ENCODE data around the gene CDC42EP1.

CDC42EP1 gene

GRCh38 chr22:37561212-37562048, 1.1 kb downstream of the CDC42EP1 start:
- DNase-seq = peak; percentile 59

DNA sequence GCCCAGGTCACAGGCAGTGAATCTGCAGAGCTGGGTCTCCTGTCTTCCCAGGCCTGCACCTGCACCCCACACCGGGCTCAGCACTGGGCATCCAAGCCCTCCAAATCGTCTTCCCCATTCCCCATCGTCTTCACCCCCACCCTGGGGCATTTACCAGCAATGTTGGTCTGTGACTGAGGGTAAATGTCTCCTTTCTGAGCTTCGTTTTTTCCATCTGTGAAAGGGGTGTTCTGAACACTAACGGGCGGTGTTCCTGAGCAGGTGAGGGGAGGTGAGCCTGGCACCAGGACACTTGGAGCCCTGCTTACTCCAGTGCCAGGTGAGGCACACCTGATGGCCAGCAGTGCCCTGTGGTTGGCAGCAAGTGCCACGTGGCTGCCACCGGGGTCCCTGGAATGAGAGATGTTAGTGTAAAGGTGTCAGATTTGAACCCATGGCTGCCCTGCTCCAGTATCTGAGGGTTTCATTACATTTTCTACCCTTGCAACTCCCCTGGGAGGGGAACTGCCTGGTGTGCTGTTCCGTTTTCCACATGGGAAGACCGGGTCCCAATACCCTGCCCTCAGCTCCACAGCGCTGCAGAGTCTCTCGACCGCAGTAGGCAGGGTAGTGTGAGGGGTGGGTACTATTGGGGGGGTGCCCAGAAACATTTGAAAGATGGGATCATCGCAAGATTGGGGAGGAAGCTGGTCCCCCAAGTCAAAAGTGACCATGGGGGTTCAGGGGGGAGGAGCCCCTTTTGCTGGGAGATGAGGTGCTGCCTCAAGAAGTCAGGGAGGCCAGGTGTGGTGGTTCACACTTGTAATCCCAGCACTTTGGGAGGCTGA, 2.0 kb downstream of the CDC42EP1 start:
- DNase-seq = no peak

DNA sequence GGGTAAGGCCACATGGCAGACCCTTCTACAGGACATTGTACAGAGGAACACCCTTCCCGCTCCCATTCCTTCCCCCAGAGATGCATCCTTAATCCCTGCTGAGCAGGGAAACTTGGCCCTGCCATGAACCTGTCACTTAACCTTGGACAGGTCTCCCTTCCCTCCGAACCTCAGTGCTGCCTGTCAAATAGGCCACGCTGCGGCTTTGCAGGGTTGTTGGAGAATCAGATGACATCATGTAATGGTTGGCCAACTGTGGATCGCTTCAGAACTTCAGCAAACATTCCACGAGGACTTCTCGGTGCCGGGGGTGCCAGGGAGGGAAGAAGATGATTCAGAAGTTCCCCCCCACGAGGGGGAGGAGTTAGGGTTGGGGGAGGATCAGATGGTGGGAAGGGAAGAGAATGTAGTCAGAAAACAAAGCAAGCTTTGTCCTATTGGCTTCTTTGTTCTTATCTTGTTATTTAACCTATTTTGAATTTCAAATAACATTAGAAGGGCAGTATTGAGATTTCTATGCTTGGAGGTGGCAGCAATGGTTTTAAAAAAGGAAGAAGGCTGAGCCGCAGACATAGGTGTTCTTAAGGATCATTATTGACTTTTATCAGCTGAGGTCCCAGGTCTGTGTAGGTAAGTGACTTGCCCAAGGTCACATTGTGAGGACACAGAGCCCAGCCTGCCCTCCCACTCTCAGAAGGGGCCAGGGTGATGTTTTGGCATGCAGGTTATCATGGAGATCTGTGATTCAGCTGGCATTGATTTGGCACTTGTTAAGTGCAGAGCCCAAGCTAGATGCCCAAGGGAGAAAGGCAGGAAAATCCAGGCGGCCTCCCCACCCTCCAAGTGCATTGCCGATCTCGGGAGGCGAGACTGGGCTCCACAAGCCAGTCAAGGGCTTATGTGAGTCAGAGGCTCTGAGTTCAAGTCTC, 3.1 kb downstream of the CDC42EP1 start:
- DNase-seq = no peak

GRCh38 chr22:37564111-37564711, 3.9 kb downstream of the CDC42EP1 start:
- DNase-seq = peak; percentile 16

DNA sequence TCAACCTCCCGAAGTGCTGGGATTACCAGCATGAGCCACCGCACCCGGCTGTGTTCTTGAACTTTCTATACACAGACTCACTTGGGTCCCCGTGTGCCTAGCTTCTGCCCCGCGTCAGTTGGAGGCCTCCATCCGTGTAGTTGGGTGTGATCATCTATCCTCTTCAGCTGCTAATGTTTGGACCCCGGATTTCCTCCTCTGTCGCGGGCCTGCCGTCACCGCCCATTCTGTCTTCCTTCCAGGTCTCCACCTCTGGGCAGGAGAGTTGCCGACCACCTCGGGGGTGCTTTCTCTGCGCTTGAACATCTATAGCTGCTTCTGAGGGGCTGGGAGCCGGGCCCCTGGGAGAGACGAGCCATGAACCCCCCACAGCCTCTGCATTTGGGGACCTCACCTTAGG, 5.5 kb downstream of the CDC42EP1 start:
- no peak for DNase-seq

GRCh38 chr22:37566329-37566837, 6.1 kb downstream of the CDC42EP1 start:
- no peak for DNase-seq

DNA sequence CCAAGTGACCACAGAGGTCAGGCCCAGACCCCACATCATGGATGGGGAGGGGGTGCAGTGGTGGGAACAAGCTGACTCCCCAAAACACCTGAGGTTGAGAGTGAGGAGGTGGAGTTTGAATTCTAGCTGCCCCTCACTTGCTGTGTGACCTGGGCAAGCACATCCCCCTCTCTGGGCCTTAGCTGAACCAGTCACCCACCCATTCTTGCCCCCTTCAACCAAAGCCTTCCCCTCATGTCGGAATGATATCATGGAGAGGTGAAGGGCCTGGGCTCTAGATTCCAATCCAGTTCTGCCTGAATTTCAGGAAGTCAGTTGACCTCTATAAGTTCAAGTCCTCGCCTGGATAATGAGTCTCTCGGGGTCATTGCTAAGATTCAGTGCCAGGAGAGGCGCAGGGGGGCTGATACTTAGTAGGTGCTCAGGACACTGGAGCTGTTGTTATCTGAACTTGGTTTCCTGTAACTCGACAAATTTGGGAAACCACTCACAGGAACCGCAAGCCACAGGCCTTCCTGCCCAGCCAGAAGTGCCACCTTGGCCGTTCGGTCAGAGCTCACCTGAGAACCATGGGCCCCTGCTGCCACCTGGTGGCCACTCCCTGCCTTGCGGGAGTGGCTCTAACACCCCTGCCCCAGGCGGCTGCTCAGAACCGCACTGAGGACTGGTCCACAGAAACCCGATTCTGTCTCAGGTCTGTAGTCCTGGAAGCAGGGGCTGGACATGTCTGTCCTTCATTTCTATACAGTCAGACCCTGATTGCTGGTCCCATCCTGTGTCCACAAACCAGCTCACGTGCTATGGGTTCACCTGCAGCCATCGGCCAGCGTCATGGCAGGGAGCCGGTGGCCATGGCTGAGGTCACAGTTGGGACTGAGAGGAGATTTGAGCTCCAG, 6.9 kb downstream of the CDC42EP1 start:
- peak; percentile 78 for DNase-seq

DNA sequence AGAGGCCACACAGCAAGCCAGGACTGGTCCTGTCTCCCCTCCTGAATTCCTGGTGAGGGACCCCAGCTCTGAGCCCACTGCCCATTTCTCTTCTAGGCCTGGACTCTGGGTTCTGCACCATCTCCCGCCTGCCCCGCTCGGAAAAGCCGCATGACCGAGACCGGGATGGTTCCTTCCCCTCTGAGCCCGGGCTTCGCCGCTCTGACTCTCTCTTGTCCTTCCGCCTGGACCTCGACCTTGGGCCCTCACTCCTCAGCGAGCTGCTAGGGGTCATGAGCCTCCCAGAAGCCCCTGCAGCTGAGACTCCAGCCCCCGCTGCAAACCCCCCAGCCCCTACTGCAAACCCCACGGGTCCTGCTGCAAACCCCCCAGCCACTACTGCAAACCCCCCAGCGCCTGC, 7.7 kb downstream of the CDC42EP1 start:
- no peak for DNase-seq

DNA sequence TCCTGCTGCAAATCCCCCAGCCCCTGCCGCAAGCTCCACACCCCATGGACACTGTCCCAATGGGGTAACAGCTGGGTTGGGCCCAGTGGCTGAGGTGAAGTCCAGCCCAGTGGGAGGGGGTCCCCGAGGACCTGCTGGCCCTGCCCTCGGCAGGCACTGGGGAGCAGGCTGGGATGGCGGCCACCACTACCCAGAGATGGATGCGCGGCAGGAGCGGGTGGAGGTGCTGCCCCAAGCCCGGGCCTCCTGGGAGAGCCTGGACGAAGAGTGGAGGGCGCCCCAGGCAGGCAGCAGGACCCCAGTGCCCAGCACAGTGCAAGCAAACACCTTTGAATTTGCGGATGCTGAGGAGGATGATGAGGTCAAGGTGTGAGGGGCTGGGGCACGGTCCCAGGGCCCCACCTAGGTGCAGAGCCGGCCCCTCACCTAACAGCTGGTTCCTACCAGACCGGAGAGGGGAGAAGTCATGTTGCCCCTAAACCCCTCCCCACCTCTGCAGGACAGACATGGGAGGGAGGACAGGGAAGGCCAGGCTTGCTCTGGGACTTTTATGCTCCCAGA, 8.2 kb downstream of the CDC42EP1 start:
- no peak for DNase-seq

DNA sequence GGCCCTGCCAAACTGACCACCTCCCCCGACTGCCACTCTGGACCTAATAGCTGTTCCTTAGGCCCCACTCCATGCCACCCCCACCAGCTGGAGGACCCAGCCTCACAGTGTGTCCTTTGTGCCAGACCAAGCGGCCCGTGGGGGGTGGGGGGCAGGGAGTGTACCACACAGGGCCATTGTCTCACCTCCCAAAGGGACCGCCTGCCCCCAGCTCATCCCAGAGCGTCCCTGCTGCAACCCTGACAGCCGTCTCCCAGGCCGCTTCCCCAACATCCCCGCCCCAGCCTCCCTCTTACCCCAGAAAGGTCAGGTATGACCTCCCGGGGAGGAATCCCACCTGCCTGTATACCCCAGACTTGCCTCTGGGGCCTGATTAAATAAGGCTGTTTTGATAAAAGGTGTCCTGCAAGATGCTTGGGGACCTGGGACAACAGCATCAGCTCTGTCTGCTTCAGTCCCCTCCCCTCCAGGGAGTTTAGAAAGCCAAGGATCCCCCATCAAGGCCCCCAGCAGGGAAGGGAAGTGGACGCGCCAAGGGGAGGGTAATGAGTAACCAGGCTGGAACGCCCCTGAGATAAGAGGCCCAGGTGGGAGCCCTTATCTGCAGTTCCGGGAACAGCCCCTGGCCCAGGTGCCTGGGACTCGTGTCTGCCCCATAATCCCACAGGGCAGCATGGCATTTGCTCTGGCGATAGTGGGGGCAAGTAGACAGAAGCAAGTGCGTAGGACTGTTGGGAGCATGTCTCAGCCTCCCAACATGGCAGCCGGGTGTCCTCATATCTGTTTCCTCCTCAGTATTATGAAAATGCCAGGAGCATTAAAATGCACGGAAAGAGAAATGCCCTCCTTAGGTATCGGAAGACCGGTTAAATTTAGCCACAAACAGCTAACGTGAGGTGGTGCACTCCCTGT, 9.0 kb downstream of the CDC42EP1 start:
- no peak for DNase-seq

GRCh38 chr22:37569921-37570660, 9.8 kb downstream of the CDC42EP1 start:
- DNase-seq = peak; percentile 58

- DNase-seq = no peak
These were observed 10.3 kb downstream of the CDC42EP1 start for GRCh38 chr22:37570661-37570976.

GRCh38 chr22:37571258-37571991, 11.1 kb downstream of the CDC42EP1 start:
- no peak for DNase-seq

DNA sequence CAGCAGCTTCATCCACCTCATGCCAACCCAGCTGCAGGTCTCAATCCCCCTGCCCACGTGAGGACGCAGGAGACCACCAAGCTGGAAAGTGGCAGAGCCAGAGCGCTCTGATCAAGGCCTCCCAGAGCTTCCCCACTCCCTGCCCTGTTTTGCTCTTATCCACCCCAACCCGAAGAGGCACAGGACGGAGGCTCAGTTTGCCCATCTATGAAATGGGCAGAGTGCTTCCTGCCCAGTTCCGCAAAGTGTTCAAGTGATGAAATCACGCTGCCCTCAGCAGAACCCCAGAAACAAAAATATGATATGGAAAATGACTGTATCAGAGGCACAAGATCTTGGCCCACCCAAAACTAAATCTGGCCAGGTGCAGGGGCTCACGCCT, 11.7 kb downstream of the CDC42EP1 start:
- no peak for DNase-seq

DNA sequence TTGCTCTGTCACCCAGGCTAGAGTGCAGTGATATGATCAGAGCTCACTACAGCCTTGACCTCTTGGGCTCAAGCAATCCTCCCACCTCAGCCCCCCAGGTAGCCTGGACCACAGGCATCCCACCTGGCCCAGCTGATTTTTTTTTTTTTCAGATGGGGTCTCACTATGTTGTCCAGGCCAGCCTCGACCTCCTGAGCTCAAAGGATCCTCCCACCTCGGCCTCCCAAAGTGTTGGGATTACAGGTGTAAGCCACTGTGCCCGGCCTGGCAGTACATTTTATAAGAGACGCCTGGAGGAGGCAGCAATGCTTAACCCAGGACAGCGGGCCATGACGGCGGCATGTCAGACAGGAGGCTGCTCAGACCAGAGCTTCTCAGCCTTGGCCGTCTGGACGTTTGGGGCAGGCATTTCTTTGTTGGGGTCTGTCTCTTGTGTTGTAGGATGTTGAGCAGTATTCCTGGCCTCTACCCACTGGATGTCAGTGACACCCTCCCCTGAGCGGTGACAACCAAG, 15.3 kb downstream of the CDC42EP1 start:
- DNase-seq = no peak

DNA sequence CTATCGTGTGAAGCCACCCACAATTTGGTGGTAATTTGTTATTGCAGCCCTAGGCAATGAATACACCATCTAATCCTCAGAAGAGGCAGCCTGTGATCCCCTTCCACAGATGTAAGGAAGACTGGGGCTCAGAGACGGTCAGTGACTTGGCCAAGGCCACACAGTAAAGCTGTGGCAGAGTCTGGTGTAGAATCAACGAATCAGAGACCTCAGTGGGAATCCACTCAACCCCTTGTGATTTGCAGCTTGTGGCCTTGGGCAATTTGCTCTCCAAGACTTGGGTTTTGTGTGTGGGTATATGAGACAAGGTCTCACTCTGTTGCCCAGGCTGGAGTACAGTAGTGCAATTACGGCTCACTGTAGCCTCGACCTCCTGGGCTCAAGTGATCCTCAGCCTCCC, 17.7 kb downstream of the CDC42EP1 start:
- DNase-seq = no peak

GRCh38 chr22:37581504-37581903, 21.2 kb downstream of the CDC42EP1 start:
- no peak for DNase-seq

GRCh38 chr22:37582526-37582925, 22.2 kb downstream of the CDC42EP1 start:
- DNase-seq = no peak
